ENCODE results near the gene COQ2.
"Not testable (repeated sequence)": the region's sequence is repeated elsewhere in the genome, so short reads cannot be mapped to it uniquely, and the experiment has no call there.

COQ2 gene

DNA sequence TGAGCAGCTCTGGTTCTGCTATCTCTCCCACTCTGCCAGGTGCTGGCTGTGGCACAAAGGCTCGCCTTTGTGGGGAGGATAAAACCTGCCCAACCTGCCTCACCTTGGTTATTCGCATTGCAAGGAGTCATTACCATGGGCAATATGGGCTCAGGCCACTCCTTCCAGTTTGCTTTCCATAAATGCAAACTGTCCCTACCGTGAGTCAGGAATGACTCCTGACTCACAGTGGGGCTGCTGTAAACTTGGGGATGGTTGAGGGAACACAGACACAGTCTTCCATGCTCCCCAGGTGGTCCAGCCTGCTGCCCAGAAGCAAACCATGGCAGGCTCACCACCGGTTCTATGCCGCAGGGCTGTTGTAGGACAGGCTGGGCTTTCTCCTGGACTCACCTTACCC lies 36.1 kb downstream of the COQ2 start:
- DNase-seq (ENCODE audit: low spot score) = no peak

DNA sequence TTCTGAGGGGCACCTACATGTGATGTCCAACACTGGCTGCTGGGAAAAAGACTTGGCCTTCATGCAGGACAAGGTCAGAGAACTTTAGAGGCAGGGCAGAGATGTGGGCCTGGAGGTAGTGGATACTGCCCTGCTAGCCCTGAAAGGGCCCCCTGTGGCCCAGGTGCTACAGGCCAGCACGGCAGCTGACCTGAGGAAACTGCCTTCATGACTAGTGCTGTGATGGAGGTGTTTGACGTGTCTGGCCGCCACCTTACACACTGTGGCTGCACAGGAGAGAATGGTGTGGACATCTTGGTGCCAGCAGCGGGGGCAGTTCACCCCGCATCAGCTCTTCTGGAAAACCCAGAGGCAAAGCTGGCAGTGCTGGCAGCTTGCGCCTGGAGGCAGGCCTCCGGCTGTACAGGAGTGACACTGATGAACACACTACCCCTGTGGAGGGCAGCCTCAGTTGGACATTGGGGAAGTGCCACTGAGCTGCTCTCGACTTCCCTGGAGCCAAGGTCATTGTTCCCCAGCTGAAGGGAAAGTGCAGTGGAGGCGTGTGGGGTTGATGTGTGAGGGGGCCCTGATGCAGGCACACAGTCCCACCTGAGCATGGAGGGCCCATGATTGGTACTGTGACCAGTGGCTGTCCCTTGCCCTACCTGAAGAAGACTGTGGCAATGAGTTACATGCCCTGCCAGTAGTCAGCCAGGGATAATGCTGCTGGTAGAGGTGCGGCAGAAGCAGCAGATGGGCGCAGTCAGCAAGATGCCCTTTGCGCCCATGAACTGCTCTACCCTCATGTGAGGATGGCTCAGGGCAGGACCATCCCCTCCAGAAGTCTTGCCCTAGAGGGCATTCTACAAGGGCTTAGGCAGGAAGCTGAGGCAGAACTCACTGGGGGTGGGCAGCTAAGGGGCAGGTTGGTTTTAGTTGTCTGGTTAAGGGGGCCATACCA lies 36.9 kb downstream of the COQ2 start:
- DNase-seq (ENCODE audit: low spot score) = no peak

DNA sequence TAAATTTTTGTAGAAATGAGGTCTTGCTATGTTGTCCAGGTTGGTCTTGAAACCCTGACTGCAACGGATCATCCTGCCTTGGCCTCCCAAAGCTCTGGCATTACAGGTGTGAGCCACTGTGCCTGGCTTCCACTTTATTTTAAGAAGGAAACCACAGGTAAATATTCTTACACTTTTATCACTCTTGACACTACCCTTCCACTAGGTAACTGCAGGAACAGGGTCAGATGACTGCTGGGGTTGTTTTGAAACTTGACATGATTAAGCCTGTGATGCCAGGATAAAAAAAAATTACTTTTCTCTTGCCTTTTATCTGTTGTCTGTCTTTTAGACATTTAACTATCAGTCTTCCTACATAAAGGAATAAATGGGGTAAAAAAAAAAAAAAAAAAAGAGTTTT lies 43.5 kb downstream of the COQ2 start:
- DNase-seq (ENCODE audit: low spot score) = no peak

DNA sequence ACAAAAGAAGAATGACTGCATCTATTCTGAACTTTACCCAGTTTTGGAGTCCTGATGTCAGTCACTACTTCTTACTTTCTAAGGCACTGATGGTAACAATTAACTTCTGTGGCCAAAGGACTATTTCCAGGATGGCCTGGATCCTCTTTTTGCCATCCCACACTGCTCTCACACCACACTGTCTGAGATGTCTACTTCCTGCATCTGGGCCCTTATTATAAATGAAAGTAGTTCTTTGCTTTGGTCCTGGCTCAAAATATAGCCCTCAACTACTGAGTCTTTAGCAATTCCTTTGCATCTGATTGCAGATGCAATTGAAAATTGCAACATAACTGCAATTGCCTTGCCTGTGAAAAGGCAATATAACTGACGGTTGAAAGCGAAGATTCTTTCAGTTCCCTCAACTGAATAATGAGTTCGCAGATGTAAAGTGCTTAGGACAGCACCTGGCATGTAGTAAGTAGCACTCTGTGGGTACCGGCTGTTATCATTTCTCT lies 44.2 kb downstream of the COQ2 start:
- no peak for DNase-seq (ENCODE audit: low spot score)

DNA sequence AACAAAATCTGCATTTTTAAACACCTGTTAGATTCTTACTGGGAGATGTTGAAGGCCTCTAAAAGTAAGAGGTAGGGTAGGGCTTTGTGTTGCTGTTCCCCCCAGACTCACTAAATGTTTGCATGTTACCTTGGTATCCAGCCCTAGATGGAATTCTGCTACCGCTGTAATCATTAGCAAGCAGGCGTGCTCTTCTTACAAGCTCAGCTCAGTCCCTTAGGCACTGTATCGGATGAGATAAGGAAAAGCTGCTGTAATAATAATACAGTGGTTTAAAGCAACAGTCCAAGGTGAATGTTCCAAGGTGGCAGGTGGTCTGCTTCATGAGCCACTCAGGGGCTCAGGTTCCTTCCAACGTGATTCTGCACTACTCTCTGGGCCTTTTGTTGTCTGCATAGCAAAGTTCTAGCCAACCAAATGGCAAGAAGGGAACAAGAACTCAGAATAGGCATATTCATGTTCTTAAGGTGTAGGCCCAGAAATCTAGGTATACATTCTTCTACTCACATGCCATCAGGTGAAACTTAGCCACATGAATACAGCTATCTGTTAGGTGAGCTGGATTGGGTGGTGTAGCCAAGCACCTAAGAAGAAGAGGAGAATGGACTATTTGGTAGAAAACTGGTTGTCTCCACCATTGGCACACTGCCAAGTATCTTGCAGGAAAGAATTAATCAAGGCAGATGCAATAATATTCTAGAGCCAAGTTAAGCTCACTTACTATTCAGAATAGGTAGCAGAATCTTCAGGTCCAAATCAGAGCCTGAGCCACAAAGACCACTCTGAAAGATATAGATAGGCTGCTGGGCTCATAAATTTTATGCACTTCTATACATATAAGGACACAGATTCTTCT lies 46.0 kb downstream of the COQ2 start:
- no peak for DNase-seq (ENCODE audit: low spot score)

DNA sequence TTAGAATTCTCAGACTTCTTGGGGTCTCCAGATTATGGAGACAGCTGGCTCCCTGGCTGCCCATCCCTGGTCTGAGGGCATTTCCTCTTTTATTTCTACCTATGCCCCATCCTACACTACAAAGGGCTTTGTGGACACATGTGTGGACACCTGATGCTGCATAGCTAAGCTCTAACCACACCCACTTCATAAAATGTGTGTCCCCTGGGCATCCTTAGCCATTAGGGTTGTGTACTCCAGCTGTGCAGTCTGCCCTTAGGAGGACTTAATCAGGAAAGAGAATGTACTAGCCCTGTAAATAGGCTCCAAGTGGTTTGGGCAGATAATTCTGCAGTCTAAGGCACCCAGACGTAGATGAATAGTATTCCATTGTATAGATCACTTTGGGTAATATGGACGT lies 47.0 kb downstream of the COQ2 start:
- DNase-seq (ENCODE audit: low spot score) = no peak

DNA sequence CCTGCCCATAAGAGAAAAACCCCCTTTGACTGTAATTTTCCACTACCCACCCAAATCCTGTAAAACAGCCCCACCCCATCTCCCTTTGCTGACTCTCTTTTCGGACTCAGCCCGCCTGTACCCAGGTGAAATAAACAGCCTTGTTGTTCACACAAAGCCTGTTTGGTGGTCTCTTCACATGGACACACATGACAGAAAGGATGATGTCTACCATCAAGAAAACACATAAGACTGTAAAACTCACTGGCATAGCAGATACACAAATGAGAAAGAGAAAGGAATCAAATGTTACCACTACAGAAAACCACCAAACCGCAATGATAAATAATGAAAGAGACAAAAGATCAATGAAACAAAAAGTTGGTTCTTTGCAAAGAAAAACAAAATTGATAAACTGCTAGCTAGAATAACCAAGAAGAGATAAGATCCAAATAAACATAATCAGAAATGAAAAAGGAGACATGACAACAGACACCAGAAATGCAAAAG lies 48.9 kb downstream of the COQ2 start:
- not testable (repeated sequence) for DNase-seq (ENCODE audit: low spot score)

DNA sequence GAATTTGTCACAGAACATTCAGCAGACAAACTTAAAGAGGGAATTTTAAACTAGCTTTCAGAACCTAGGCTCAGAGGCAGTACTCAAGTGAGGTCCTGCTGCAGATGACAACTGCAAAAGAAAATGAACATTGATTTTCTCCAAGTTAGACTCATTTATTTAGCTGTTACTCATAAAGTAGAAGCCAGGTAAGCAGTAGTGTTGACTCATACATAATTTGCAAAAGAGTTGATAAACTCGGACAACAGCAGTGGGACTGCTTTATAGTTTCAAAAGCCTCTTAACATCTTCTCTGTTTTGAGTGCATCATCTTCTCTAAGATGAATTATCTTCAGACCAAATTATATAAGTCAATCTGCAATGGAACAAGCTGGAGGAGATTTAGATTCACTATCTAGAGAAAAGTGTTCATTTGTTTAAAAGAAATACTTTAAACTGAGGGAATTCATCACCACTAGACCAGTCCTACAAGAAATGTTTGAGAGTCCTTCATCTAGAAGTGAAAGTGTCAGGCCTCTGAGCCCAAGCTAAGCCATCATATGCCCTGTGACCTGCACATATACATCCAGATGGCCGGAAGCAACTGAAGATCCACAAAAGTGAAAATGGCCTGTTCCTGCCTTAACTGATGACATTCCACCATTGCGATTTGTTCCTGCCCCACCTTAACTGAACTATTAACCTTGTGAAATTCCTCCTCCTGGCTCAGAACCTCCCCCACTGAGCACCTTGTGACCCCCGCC lies 49.5 kb downstream of the COQ2 start:
- DNase-seq (ENCODE audit: low spot score) = no peak

DNA sequence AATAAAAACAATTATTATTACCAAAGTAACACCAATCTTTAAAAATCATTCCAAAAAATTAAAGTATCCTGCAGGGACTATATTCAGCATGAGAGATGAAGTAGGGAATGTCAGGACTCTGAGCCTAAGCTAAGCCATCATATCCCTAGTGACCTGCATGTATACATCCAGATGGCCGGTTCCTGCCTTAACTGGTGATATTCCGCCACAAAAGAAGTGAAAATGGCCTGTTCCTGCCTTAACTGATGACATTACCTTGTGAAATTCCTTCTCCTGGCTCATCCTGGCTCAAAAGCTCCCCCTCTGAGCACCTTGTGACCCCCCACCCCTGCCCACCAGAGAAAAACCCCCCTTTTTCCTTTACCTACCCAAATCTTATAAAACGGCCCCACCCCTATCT lies 50.2 kb downstream of the COQ2 start:
- DNase-seq (ENCODE audit: low spot score) = not testable (repeated sequence)

DNA sequence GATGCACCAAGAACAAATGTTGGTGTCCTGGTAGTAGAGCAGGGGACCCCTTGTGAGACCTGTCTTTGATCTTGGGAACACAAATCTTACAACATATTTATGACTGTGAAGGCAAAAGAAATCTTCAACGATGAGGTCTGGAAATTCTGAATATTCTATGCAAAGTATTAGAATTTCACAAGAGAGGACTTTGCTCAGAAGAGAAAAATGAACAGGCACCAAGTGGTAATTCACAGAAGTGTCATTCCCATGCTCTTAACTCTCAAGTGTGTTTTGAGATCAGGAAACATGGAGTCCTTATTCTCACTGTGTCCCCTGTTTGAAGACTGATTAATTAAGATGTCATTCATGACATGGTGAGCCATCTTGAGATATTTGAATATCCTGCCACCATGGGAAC lies 52.5 kb downstream of the COQ2 start:
- no peak for DNase-seq (ENCODE audit: low spot score)

DNA sequence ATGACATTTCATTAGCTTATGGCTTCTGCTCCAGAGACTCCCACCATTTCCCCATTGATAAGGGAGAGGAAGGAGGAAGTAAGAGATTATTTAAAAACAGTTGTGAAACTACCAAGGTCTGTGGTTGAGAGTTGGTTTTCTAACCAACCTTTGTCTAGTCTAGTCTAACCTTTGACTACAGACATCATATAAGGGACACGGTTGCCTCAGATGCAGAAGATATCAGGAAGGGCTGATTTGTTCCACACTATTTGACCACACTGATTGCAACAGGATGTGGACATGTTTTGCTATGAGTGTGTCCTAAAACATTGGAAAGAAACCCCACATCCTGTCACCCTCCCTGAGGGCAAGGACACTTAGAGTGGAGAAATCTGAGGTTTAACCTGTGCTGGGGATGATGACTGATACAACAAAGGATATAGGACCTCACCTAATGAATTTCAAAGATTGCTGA lies 53.0 kb downstream of the COQ2 start:
- DNase-seq (ENCODE audit: low spot score) = no peak

DNA sequence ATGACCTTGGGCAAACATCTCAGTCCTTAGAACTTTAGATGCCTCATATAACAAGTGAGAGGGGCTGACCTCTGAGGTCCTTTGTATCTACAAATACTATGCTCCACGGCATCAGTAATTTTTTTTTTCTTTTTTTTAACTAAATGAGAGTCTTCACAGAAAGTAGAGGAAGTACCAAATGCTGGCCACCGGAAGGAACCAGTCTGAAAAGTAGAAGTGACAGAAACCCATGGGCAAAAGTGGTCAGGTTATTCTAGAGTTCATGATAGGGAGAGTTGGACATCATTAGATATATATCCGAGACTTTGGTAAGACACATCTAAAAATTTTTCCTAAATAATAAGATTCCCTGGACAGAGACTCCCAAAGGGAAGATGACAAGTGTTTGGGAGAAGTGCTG lies 53.7 kb downstream of the COQ2 start:
- DNase-seq (ENCODE audit: low spot score) = no peak

DNA sequence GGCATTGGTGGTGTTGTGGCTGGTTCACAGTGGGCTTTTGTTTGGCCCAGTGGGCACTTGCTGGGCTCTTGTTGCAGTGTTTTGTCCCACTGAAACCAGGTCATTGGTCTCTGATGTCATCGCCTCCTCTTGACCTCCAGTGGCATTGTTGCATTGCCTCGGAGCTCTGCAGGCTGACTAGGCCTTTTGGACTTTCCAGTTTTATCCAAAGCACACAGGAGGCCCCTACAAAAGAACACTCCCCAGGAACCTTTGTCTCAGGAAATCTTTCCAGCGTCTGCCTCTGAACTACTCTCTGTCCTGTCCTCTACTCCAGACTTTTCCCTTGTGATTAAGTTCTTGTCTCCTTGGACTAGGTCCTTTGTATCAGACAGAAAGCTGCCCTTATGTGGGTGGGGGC lies 54.8 kb downstream of the COQ2 start:
- DNase-seq (ENCODE audit: low spot score) = no peak

DNA sequence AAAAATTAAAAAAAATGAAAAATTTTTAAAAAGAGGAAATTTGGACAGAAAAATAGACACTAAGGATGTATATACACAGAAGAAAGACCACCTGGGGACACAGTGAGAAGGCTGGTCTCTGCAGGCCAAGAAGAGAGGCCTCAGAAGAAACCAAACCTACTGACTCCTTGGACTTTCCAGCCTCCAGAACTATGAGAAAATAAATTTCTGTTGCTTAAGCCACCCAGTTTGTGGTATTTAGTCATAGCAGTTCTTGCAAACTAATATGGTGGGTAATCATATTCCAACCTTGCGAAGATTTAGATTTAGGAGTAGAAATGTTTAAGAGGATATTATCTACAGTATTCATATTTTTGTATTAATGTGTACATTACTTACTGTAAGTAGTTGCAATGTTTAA lies 56.4 kb downstream of the COQ2 start:
- no peak for DNase-seq (ENCODE audit: low spot score)

DNA sequence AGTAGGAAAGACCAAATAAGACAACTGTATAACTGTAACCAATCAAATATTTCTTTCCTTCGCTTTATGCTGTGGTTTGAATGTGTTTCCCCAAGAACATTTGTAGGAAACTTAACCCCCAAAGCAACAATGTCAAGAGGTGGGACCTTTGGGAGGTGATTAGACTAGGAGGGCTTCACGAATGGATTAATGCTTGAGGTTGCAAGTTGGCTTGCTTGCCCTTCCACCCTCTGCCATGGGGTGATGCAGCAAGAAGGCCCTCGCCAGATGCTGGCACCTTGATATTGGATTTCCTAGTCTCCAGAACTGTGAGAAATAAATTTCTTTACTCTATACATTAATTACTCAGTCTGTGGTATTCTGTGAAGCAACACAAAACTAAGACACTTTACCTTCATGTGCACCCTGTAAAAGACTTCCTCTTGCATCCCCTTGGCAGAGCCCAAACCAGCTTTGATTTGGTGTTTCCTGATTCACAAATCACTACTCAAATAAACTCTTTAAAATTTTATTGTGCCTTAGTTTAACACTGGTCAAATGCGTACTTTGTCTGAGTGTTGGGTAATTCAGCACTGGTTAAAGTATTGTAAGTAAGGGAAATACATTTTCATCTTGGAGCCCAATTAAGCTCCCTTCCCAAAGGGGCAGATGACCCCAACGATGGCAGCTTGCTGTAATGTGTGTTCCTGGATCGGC lies 59.9 kb downstream of the COQ2 start:
- no peak for DNase-seq (ENCODE audit: low spot score)

DNA sequence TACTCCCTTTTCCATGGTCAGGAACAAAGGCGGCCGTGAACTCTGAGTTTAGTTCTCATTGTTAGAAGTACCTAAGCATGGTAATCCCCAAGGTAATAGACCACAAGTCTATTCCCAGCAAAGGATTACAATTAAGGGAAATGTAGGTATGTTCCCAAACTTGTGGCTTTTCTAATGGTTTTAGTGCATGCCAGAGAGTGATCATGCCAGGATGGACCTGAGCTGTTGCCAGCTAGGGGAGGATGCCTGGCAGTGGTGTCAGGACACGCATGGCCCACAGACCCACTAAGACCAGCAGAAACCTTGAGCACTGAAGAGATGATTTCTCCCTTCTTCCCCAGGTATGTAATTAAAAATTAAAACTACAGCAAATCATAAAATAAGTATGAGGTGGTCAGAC lies 60.8 kb downstream of the COQ2 start:
- DNase-seq (ENCODE audit: low spot score) = peak; percentile 46

DNA sequence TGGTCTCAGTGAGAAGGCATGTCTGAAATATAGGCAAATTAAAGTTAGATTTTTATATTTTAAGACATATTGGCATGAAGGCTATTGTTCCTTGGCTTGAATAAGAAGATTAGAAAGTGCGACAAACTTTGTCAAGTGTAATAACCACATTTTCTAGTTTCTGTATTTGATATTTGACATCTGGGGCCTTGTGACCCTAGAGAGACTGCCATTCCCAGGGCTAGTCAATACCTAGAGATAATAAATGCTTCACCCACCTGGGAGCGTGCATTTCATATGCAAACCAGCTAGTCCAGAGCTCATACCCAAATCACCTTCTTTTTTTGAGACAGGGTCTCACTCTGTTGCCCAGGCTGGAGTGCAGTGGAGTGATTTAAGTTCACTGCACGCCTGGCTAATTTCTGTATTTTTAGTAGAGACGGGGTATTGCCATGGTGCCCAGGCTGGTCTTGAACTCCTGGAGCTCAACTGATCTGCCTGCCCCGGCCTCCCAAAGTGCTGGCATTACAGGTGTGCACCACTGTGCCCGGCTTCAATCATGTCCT lies 62.6 kb downstream of the COQ2 start:
- DNase-seq (ENCODE audit: low spot score) = no peak

DNA sequence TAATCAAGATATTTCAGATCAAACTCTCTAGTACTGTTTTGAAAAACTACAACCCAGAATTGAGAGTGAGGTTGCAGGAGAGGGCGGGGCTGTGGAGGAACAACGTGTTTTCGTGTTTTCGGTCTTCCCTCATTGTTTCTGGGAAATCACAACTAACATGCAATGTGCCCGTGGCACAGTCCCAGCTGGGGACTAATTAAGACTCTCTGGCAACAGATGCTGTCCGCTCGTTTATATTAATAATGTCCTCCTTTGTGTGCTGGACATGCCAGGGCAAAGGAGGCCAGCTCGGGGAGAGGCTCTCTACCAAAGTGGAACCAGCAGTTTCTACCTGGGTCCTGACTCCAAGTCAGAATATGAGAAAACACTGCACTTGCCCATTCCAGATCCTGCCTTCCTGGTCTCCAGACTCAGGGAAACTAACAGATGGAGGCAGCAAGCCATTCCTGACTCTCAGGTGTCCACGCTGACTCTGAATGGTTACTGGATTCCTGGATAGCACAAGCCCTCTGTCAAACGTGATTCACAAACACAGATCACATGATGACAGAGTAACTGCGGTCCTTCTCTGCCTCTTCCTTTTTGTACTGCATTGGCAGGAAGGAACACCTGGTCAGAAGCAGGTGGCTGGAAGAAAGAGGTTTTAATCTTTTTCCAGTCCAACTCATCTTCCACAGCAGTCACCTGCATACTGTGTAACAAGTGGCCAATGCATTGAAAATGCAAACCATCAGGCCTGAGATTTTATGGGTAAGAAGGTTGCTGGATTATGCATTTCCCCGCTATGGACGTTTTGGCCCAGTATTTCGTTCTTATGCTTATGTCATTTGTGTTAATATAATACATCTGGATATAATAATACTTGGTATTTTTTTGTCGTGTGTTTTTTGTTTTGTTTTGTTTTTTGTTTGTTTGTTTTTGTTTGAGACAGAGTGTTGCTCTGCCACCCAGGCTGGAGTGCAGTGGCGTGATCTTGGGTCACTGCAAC lies 65.0 kb downstream of the COQ2 start:
- DNase-seq (ENCODE audit: low spot score) = peak; percentile 70

DNA sequence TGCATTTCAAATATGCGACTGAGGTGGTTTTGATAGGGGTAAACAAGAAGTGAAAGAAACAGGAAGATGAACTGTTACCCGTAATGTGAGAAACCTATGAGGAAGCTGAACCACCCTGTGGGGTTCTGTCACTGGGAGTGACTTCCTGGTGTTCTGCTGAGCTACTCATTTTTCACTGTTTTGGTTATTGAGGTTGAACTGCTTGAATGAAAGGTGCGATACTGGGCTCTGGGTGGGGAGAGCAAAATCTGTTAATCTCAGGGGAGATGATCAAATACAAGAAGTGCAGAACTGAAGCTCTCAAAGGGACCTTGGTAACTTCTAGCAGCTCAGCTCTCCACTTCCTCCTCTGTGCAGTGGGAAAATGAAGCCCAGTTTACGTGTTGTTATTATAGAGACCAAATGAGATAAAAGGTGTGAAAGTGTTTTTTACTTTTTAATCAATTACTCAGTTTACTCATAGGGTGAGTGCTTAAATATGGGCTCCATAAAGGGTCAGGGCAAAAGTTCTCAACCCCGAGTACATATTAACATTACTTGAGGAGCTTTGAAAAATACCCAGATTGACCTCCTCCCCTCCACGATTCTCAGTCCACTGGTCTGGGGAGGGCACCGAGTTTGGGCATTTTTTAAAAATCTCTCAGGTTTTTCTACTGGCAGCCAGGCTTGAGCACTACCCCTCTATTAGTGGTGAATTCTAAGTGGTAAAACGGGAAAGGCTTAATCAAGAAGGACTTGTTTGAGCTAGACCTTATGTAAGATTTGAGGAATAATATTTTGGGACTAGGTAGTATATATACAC lies 66.7 kb downstream of the COQ2 start:
- DNase-seq (ENCODE audit: low spot score) = no peak

All from AG20443 (cell line).